NT2/D1 (cell line): ENCODE data around the gene TRAPPC8.

ENCODE experiments used
- SUZ12 ChIP-seq: IDR thresholded peaks from 2 replicates; pipeline ENCODE4 v1.6.1; 2011; ENCODE audit not compliant: insufficient read length, insufficient read depth; ENCODE audit errors: extremely low read depth
- YY1 ChIP-seq: IDR thresholded peaks from 2 replicates; pipeline ENCODE4 v1.6.1; 2011; ENCODE audit not compliant: insufficient read length, insufficient read depth
- ZNF274 ChIP-seq: IDR thresholded peaks from 2 replicates; pipeline ENCODE4 v1.6.1; 2011; ENCODE audit warnings: mild to moderate bottlenecking, low read depth, low read length

- TF ChIP-seq ZNF274 (no peak), SUZ12 (no peak), YY1 (no peak)
Observed at GRCh38 chr18:31957728-31958127, 14.8 kb upstream of the TRAPPC8 start.
